HCT116 (cell line): ENCODE data around the gene DMRT2. TPM values are rescaled to one million over a fixed set of nuclear protein-coding genes. Genes with fewer than 3 reads are reported as not detected.
A peak's percentile ranks its signal among the peaks of the same experiment; 100 is the strongest.

Source experiments
- ATAC-seq: fragments of 200-7000 bp; cut with Tn5 transposase; 2 replicates; pipeline ENCODE4 v1.9.1; 2020; ENCODE audit warnings: mild to moderate bottlenecking, moderate library complexity
- BruUV-seq: library from RNA; stranded (reverse); fragments of 400-500 nt; replicated peaks from 2 replicates; lab custom pipeline; 2021; lab: Mats Ljungman, UMichigan
- CTCF ChIA-PET: fragments of 300-600 bp; sonication (Branson Sonifier 250); formaldehyde crosslinking; loops from one replicate; lab custom pipeline; 2021; ENCODE audit warnings: antibody characterized with exemption; lab: Charles Lee
- POLR2A ChIA-PET: fragments of 300-600, 350-600 bp; sonication (Branson Sonifier 250); formaldehyde crosslinking; loops from one replicate; lab custom pipeline; 2021; ENCODE audit warnings: antibody characterized with exemption; lab: Charles Lee
- RAD21 ChIA-PET, 2 experiments: fragments of 300-600 bp; sonication (Branson Sonifier 250); formaldehyde crosslinking; loops; one replicate each; lab custom pipeline; 2023; ENCODE audit warnings: low total read pairs in 2 of 2; ENCODE audit not compliant: uncharacterized antibody in 2 of 2, unreplicated experiment in 2 of 2, low non-redundant PET in 1 of 2; lab: Charles Lee
- DNase-seq: peaks from one replicate; pipeline ENCODE4 v3.0.0-alpha.2; 2010; ENCODE audit warnings: low read depth, low spot score
- H2AFZ ChIP-seq: fragments of 200-600 bp; shearing (Covaris generic), sonication (generic); 2 replicates; pipeline ENCODE4 v1.6.1; 2017; ENCODE audit warnings: low read depth, mixed run types, mixed read lengths, antibody characterized with exemption, low read length; ENCODE audit not compliant: poor library complexity, severe bottlenecking
- H3K27ac ChIP-seq: 2 replicates; pipeline ENCODE4 v1.5.1; 2012; ENCODE audit warnings: low read depth, low read length
- H3K27me3 ChIP-seq: fragments of 200-600 bp; sonication (generic); 2 replicates; pipeline ENCODE4 v1.6.1; 2016; ENCODE audit warnings: mixed run types, low read length, mixed read lengths; ENCODE audit not compliant: insufficient read depth
- H3K36me3 ChIP-seq, 2 experiments: fragments of 200-500 bp in 1 of 2; fragments of 200-600 bp in 1 of 2; sonication (Bioruptor generic) in 1 of 2; sonication (generic) in 1 of 2; 2 replicates each; pipeline versions ENCODE4 v1.5.1 to v1.6.1; 2014 to 2016; ENCODE audit warnings: low read length in 2 of 2, inconsistent platforms in 1 of 2, mixed read lengths in 1 of 2, mixed run types in 1 of 2; ENCODE audit not compliant: insufficient read depth in 2 of 2, control insufficient read depth in 1 of 2
- H3K4me1 ChIP-seq, 2 experiments: fragments of 200-600 bp in 1 of 2; sonication (generic) in 1 of 2; 2 replicates each; pipeline versions ENCODE4 v1.5.1 to v1.6.1; 2012 to 2017; ENCODE audit warnings: low read length in 2 of 2, inconsistent platforms in 1 of 2, mild to moderate bottlenecking in 1 of 2, mixed read lengths in 1 of 2, mixed run types in 1 of 2, moderate library complexity in 1 of 2; ENCODE audit not compliant: insufficient read depth in 2 of 2, control insufficient read depth in 1 of 2
- H3K4me2 ChIP-seq: fragments of 200-600 bp; sonication (generic); 2 replicates; pipeline ENCODE4 v1.6.1; 2017; ENCODE audit warnings: mixed run types, low read length, mixed read lengths
- H3K4me3 ChIP-seq, 2 experiments: fragments of 200-600 bp in 1 of 2; sonication (generic) in 1 of 2; replicated peaks in 1 of 2; 2 replicates each; pipeline ENCODE4 v1.5.1; 2011 to 2016; ENCODE audit warnings: low read length in 2 of 2, control low read depth in 1 of 2, low read depth in 1 of 2, mild to moderate bottlenecking in 1 of 2, mixed read lengths in 1 of 2, mixed run types in 1 of 2
- H3K79me2 ChIP-seq: fragments of 200-600 bp; sonication (generic); 2 replicates; pipeline ENCODE4 v1.6.1; 2017; ENCODE audit warnings: mild to moderate bottlenecking, mixed run types, low read length, moderate library complexity, mixed read lengths; ENCODE audit not compliant: insufficient read depth
- H3K9ac ChIP-seq: fragments of 200-600 bp; sonication (generic); 2 replicates; pipeline ENCODE4 v1.6.1; 2016; ENCODE audit warnings: low read length, mixed read lengths
- H3K9me2 ChIP-seq: fragments of 200-600 bp; sonication (generic), shearing (Covaris generic); 2 replicates; pipeline ENCODE4 v1.6.1; 2017; ENCODE audit warnings: mixed run types, mild to moderate bottlenecking, moderate library complexity; ENCODE audit not compliant: insufficient read depth
- H3K9me3 ChIP-seq, 2 experiments: fragments of 200-500 bp in 1 of 2; fragments of 200-600 bp in 1 of 2; sonication (Bioruptor generic) in 1 of 2; sonication (generic) in 1 of 2; 2 replicates each; pipeline ENCODE4 v1.6.1; 2014 to 2017; ENCODE audit warnings: low read length in 2 of 2, mixed read lengths in 2 of 2, inconsistent platforms in 1 of 2, low read depth in 1 of 2, mild to moderate bottlenecking in 1 of 2, mixed run types in 1 of 2, moderate library complexity in 1 of 2; ENCODE audit not compliant: control insufficient read depth in 1 of 2, insufficient read depth in 1 of 2
- H4K20me1 ChIP-seq: fragments of 200-600 bp; sonication (generic), shearing (Covaris generic); 2 replicates; pipeline ENCODE4 v1.6.1; 2017; ENCODE audit warnings: mixed run types, mild to moderate bottlenecking, moderate library complexity; ENCODE audit not compliant: insufficient read depth
- CBX3 ChIP-seq: IDR thresholded peaks from 2 replicates; pipeline ENCODE4 v1.6.1; 2012; ENCODE audit warnings: low read depth
- EGR1 ChIP-seq: IDR thresholded peaks from 2 replicates; pipeline ENCODE4 v1.6.1; 2012; ENCODE audit warnings: low read depth
- MAX ChIP-seq: IDR thresholded peaks from 2 replicates; pipeline ENCODE4 v1.6.1; 2012
- POLR2A ChIP-seq: IDR thresholded peaks from 2 replicates; pipeline ENCODE4 v1.7.0; 2011; ENCODE audit warnings: borderline replicate concordance; ENCODE audit not compliant: insufficient read depth, insufficient read length; ENCODE audit errors: extremely low read depth
- POLR2AphosphoS5 ChIP-seq: IDR thresholded peaks from 2 replicates; pipeline ENCODE4 v1.6.1; 2011; ENCODE audit warnings: mild to moderate bottlenecking, low read depth, low read length, moderate library complexity
- RAD21 ChIP-seq: IDR thresholded peaks from 2 replicates; pipeline ENCODE4 v1.6.1; 2012; ENCODE audit warnings: low read depth, mild to moderate bottlenecking
- REST ChIP-seq: IDR thresholded peaks from 2 replicates; pipeline ENCODE4 v1.6.1; 2012; ENCODE audit warnings: low read depth
- SP1 ChIP-seq: IDR thresholded peaks from 2 replicates; pipeline ENCODE4 v1.6.1; 2012; ENCODE audit warnings: low read depth
- TCF7L2 ChIP-seq: IDR thresholded peaks from 2 replicates; pipeline ENCODE4 v1.7.0; 2011; ENCODE audit warnings: borderline replicate concordance, inconsistent platforms; ENCODE audit not compliant: insufficient read depth, insufficient read length; ENCODE audit errors: extremely low read depth
- intact Hi-C: fragments of 100-400 bp; cut with micrococcal nuclease; formaldehyde crosslinking; loops from 2 replicates; pipeline ENCODE4 v1.10.0; 2022
- total RNA-seq: library from RNA; stranded (reverse); gene quantifications from one replicate; pipeline ENCODE4 v1.2.1, GENCODE V29; 2021; ENCODE audit not compliant: unreplicated experiment
- TF ChIP-seq, protein P1 (sequence below): IDR thresholded peaks from 2 replicates; pipeline ENCODE4 v1.6.1; 2011; ENCODE audit warnings: mild to moderate bottlenecking, low read length, moderate library complexity; ENCODE audit not compliant: insufficient replicate concordance; ENCODE audit errors: extremely low read depth
- TF ChIP-seq, protein P2 (sequence below), 3 experiments: fragments of 200-600 bp in 1 of 3; sonication (generic) in 1 of 3; IDR thresholded peaks in 2 of 3; conservative IDR thresholded peaks in 1 of 3; 2 replicates each; pipeline ENCODE4 v1.5.1; 2012 to 2017; ENCODE audit warnings: low read depth in 2 of 3, low read length in 2 of 3, antibody characterized with exemption in 1 of 3, borderline replicate concordance in 1 of 3, control low read depth in 1 of 3, mild to moderate bottlenecking in 1 of 3, mixed read lengths in 1 of 3, mixed run types in 1 of 3, moderate library complexity in 1 of 3; ENCODE audit not compliant: insufficient read depth in 1 of 3

DMRT2 gene
- total RNA-seq, 1 experiment from 2014 or later: 0.17 TPM

- RAD21 ChIA-PET: interaction anchor here in 1 of 2 experiments (0.5 to 0.6 kb wide), 3 partner anchors 18 to 724 kb away, joined by 3 read pairs; no protein-coding TSS in a partner anchor
- intact Hi-C loops: loop anchor here (1.0 to 5.0 kb wide), 6 partner anchors 97 to 662 kb away; no protein-coding TSS in a partner anchor
These were observed 41.0 kb upstream of the DMRT2 start for GRCh38 chr9:1009101-1009707.

More at GRCh38 chr9:1009101-1009707, 41.0 kb upstream of the DMRT2 start:
- H2AFZ ChIP-seq: peak overlapping the region; percentile 86
- no peaks in the 10 kb centered on the region for H3K4me1 ChIP-seq
- no peaks in the 10 kb centered on the region for H3K27me3 ChIP-seq
- ATAC-seq (peak; percentile 97), DNase-seq (peak; percentile 51)
- H3K4me3 ChIP-seq: no peak overlapping the region
- no peak overlapping the region for H3K9ac ChIP-seq
- H4K20me1 ChIP-seq: no peaks in the 10 kb centered on the region
- H3K79me2 ChIP-seq: no peaks in the 10 kb centered on the region
- H3K27ac ChIP-seq: no peak overlapping the region
- ChIA-PET CTCF (interaction anchor here (0.9 to 1.5 kb wide), 12 partner anchors 9 to 663 kb away, joined by 3 to 9 read pairs (median 5); no protein-coding TSS in a partner anchor), POLR2A (no interaction called here)
- BruUV-seq: no TSS peak
- H3K4me2 ChIP-seq: no peak overlapping the region
- no peaks in the 10 kb centered on the region for H3K9me3 ChIP-seq
- H3K36me3 ChIP-seq: no peaks in the 10 kb centered on the region
- no peaks in the 10 kb centered on the region for H3K9me2 ChIP-seq
- TF ChIP-seq MAX (0 out of 2 replicates have a peak, but pooled peaks have one; percentile 33), REST (no peak), TCF7L2 (no peak), EGR1 (no peak), CBX3 (0 out of 2 replicates have a peak, but pooled peaks have one; percentile 26), RAD21 (peak; percentile 88), SP1 (no peak), POLR2AphosphoS5 (no peak), POLR2A (no peak)
- TF ChIP-seq, protein P1, sequence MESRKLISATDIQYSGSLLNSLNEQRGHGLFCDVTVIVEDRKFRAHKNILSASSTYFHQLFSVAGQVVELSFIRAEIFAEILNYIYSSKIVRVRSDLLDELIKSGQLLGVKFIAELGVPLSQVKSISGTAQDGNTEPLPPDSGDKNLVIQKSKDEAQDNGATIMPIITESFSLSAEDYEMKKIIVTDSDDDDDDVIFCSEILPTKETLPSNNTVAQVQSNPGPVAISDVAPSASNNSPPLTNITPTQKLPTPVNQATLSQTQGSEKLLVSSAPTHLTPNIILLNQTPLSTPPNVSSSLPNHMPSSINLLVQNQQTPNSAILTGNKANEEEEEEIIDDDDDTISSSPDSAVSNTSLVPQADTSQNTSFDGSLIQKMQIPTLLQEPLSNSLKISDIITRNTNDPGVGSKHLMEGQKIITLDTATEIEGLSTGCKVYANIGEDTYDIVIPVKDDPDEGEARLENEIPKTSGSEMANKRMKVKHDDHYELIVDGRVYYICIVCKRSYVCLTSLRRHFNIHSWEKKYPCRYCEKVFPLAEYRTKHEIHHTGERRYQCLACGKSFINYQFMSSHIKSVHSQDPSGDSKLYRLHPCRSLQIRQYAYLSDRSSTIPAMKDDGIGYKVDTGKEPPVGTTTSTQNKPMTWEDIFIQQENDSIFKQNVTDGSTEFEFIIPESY: no peak
- TF ChIP-seq, protein P2, sequence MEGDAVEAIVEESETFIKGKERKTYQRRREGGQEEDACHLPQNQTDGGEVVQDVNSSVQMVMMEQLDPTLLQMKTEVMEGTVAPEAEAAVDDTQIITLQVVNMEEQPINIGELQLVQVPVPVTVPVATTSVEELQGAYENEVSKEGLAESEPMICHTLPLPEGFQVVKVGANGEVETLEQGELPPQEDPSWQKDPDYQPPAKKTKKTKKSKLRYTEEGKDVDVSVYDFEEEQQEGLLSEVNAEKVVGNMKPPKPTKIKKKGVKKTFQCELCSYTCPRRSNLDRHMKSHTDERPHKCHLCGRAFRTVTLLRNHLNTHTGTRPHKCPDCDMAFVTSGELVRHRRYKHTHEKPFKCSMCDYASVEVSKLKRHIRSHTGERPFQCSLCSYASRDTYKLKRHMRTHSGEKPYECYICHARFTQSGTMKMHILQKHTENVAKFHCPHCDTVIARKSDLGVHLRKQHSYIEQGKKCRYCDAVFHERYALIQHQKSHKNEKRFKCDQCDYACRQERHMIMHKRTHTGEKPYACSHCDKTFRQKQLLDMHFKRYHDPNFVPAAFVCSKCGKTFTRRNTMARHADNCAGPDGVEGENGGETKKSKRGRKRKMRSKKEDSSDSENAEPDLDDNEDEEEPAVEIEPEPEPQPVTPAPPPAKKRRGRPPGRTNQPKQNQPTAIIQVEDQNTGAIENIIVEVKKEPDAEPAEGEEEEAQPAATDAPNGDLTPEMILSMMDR (IDR thresholded peaks at IDR 0.05 in 2 of 3, conservative IDR thresholded peaks at IDR 0.05 in 1 of 3; ENCODE audit: borderline replicate concordance in 1 of 3, insufficient read depth in 1 of 3, low read depth in 2 of 3, low read length in 2 of 3): peak; percentile 72 to 92 (median 91)
